Choroid plexus epithelial cell (primary cell): ENCODE results near the gene SEMA3D.

ENCODE experiments used
- DNase-seq: peaks from one replicate; pipeline ENCODE4 v3.0.0-alpha.2; 2010; ENCODE audit warnings: low read depth
- H3K4me3 ChIP-seq: 2 replicates; pipeline ENCODE4 v1.5.1; 2011; ENCODE audit warnings: low read depth, mild to moderate bottlenecking, control low read depth, low read length, moderate library complexity
- CTCF ChIP-seq: conservative IDR thresholded peaks from 2 replicates; pipeline ENCODE4 v1.5.1; 2011; ENCODE audit warnings: low read depth, mild to moderate bottlenecking, control low read depth, inconsistent platforms, low read length, moderate library complexity

The SEMA3D gene

GRCh38 chr7:84982199-84982598 lies 204.7 kb downstream of the SEMA3D start:
- TF ChIP-seq CTCF, result no peak
- no peak overlapping the region for H3K4me3 ChIP-seq
- no peak for DNase-seq

- no peak overlapping the region for H3K4me3 ChIP-seq
- DNase-seq, result no peak
- TF ChIP-seq CTCF, result no peak
These were observed 205.5 kb downstream of the SEMA3D start for GRCh38 chr7:84981055-84981976.

GRCh38 chr7:84975586-84976185 lies 211.2 kb downstream of the SEMA3D start:
- no peak for TF ChIP-seq CTCF
- peak; percentile 50 for DNase-seq
- no peak overlapping the region for H3K4me3 ChIP-seq

GRCh38 chr7:84971360-84971759 lies 215.5 kb downstream of the SEMA3D start:
- no peak for TF ChIP-seq CTCF
- DNase-seq, result peak; percentile 59
- no peak overlapping the region for H3K4me3 ChIP-seq

- TF ChIP-seq CTCF, result no peak
- DNase-seq, result no peak
These were observed 216.2 kb downstream of the SEMA3D start for GRCh38 chr7:84970670-84971069.

GRCh38 chr7:84953234-84953633 lies 233.6 kb downstream of the SEMA3D start:
- peak; percentile 7 for DNase-seq
- H3K4me3 ChIP-seq, result no peak overlapping the region
- TF ChIP-seq CTCF, result no peak

More at GRCh38 chr7:84970670-84971069, 216.2 kb downstream of the SEMA3D start:
- no peak overlapping the region for H3K4me3 ChIP-seq
